Measurements from ENCODE around the gene RAB10.

DNA sequence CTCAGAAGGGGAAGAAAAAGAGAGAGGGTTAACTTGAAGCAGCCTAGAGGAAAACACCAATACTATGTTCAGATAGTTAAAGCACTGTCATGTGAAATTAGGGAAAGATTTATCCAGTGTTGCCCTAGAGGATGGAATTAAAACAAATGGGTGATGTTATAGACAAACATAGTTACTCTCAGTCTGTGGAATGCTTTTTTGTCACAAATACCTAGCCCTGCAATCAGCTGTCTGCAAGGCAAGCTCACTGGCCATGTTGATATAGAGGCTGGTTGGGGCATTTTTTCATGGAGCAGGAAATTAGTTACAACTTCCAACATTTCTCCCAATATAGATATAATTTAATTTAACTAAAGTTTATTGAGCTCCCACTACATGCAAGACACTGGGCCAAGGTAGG lies 8.4 kb upstream of the RAB10 start:
- TF ChIP-seq CTCF (IDR thresholded peaks at IDR 0.05 in 2 of 3, conservative IDR thresholded peaks at IDR 0.05 in 1 of 3; ENCODE audit: insufficient read depth in 2 of 3, low read depth in 1 of 3, low read length in 3 of 3) (no peak), CBX8 (IDR thresholded peaks at IDR 0.05; ENCODE audit: borderline replicate concordance, extremely low read depth, low read depth, low read length, poor library complexity, severe bottlenecking) (no peak), POLR2AphosphoS5 (IDR thresholded peaks at IDR 0.05; ENCODE audit: control insufficient read depth, insufficient read depth, low read depth, low read length) (no peak), EGR1 (conservative IDR thresholded peaks at IDR 0.05) (no peak), ATF1 (CRISPR knock-in tag; IDR thresholded peaks at IDR 0.05) (no peak), ATF1 (tag; IDR thresholded peaks at IDR 0.05) (no peak), ZNF140 (CRISPR knock-in tag; IDR thresholded peaks at IDR 0.05) (no peak), ZNF239 (CRISPR knock-in tag; IDR thresholded peaks at IDR 0.05) (no peak), SMAD4 (CRISPR knock-in tag; conservative IDR thresholded peaks at IDR 0.05) (no peak), FOXA1 (IDR thresholded peaks at IDR 0.05; ENCODE audit: borderline replicate concordance) (no peak), ZBTB1 (CRISPR knock-in tag; IDR thresholded peaks at IDR 0.05; ENCODE audit: borderline replicate concordance, low read depth) (no peak), GABPA (tag; conservative IDR thresholded peaks at IDR 0.05; ENCODE audit: low read depth) (no peak)
- TF ChIP-seq, protein P1, sequence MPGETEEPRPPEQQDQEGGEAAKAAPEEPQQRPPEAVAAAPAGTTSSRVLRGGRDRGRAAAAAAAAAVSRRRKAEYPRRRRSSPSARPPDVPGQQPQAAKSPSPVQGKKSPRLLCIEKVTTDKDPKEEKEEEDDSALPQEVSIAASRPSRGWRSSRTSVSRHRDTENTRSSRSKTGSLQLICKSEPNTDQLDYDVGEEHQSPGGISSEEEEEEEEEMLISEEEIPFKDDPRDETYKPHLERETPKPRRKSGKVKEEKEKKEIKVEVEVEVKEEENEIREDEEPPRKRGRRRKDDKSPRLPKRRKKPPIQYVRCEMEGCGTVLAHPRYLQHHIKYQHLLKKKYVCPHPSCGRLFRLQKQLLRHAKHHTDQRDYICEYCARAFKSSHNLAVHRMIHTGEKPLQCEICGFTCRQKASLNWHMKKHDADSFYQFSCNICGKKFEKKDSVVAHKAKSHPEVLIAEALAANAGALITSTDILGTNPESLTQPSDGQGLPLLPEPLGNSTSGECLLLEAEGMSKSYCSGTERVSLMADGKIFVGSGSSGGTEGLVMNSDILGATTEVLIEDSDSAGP (CRISPR knock-in tag; IDR thresholded peaks at IDR 0.05) = no peak
